Right atrium auricular region (tissue), 2 donors: ENCODE measurements around the gene PTK7. TPM values are rescaled to one million over a fixed set of nuclear protein-coding genes. Genes with fewer than 3 reads are reported as not detected.

Source experiments
- DNase-seq: peaks from one replicate; pipeline ENCODE4 v3.0.0-alpha.2; 2019; ENCODE audit warnings: low spot score
- H3K27ac ChIP-seq, 2 donors: fragments of 200-600 bp; sonication (generic); 1 replicate in 1 of 2; 2 replicates in 1 of 2; pipeline ENCODE4 v1.5.1; 2016 to 2019
- H3K27me3 ChIP-seq, 2 donors: fragments of 200-600 bp; sonication (generic); one replicate each; pipeline versions ENCODE4 v1.5.1 to v1.6.0; 2017 to 2019
- H3K36me3 ChIP-seq: fragments of 200-600 bp; sonication (generic); one replicate; pipeline ENCODE4 v1.5.1; 2016
- H3K4me1 ChIP-seq, 2 donors: fragments of 200-600 bp; sonication (generic); one replicate each; pipeline versions ENCODE4 v1.5.1 to v1.6.0; 2017 to 2019
- H3K4me3 ChIP-seq, 2 donors: fragments of 200-600 bp; sonication (generic); 1 replicate in 1 of 2; 2 replicates in 1 of 2; pipeline ENCODE4 v1.5.1; 2017 to 2019; ENCODE audit warnings: mild to moderate bottlenecking in 1 of 2, moderate library complexity in 1 of 2
- H3K9me3 ChIP-seq, 2 donors: fragments of 200-600 bp; sonication (generic); one replicate each; pipeline ENCODE4 v1.5.1; 2019
- total RNA-seq, 2 donors: library from RNA; depleted of rRNA; stranded (reverse); fragments of >200 nt; gene quantifications; one replicate each; pipeline ENCODE4 v1.1.0, GENCODE V29; 2016
- TF ChIP-seq, protein P1 (sequence below), 2 donors: fragments of 200-600 bp; sonication (generic); IDR thresholded peaks; one replicate each; pipeline ENCODE4 v1.5.1; 2019; ENCODE audit warnings: antibody characterized with exemption in 2 of 2

The PTK7 gene
- total RNA-seq, 2 donors from 2014 or later = 4.5 to 12.7 TPM

DNA sequence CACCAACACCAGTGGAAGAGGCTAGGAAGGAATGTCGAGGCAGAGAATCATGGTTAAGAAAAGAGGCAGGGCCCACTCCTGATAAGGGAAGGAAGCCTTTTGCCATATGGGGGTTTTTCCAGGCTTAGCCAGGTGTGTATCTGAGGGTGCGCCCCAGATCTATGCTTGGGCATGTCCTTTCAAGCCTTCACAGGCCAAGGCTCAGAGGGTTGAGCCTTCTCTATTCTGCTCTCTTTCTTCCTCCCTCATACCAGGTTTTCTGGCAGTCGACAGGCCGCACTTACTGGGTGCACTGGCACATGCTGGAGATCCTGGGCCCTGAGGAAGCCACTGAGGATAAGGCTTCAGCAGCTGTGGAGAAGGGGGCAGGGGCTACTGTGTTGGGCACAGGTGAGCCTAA, 110.6 kb downstream of the PTK7 start:
- Histone ChIP-seq H3K27ac (no peak overlapping the region), H3K27me3 (no peaks in the 10 kb centered on the region), H3K36me3 (peaks cover 40% of the 10 kb centered on the region), H3K4me3 (no peak overlapping the region), H3K4me1 (peaks cover 0 to 20% of the 10 kb centered on the region in 2 donors), H3K9me3 (no peaks in the 10 kb centered on the region)
- no peak for DNase-seq
- TF ChIP-seq, protein P1, sequence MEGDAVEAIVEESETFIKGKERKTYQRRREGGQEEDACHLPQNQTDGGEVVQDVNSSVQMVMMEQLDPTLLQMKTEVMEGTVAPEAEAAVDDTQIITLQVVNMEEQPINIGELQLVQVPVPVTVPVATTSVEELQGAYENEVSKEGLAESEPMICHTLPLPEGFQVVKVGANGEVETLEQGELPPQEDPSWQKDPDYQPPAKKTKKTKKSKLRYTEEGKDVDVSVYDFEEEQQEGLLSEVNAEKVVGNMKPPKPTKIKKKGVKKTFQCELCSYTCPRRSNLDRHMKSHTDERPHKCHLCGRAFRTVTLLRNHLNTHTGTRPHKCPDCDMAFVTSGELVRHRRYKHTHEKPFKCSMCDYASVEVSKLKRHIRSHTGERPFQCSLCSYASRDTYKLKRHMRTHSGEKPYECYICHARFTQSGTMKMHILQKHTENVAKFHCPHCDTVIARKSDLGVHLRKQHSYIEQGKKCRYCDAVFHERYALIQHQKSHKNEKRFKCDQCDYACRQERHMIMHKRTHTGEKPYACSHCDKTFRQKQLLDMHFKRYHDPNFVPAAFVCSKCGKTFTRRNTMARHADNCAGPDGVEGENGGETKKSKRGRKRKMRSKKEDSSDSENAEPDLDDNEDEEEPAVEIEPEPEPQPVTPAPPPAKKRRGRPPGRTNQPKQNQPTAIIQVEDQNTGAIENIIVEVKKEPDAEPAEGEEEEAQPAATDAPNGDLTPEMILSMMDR (IDR thresholded peaks at IDR 0.05) = no peak

DNA sequence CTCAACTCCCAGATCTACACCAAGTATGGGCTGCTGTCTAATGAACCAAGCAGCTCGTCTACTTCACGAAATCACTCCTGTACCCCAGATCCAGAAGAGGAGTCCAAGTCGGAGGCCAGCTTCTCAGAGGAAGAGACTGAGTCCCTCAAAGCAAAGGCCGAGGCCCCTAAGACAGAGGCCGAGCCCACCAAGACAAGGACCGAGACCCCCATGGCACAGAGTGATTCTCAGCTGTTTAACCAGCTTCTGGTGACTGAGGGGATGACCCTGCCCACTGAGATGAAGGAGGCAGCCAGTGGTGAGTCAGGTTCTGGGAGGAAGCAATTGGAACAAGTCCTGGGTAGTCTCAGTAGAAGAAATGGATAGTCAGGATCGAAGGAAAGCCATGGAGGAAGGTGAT, 111.7 kb downstream of the PTK7 start:
- Histone ChIP-seq H3K27ac (no peak overlapping the region), H3K27me3 (no peaks in the 10 kb centered on the region), H3K4me3 (no peak overlapping the region), H3K9me3 (no peaks in the 10 kb centered on the region), H3K4me1 (peaks cover 0 to 14% of the 10 kb centered on the region in 2 donors), H3K36me3 (peaks cover 49% of the 10 kb centered on the region)
- no peak for DNase-seq
- TF ChIP-seq, protein P1 (IDR thresholded peaks at IDR 0.05) = no peak

DNA sequence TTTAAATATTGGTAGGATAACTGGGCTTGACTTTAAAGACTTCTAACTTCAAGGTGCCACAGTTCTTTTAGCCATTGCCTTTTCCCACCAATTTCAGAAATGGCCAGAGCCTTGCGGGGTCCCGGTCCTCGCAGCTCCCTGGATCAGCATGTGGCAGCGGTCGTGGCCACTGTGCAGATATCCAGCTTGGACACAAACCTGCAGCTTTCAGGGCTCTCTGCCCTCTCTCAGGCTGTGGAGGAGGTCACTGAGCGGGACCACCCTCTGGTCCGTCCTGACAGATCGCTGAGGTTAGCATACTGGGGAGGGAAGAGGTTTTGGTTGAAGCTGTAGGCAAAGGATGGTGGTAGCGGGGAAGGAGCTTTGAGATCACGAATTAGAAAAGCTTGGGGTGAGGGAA, 112.3 kb downstream of the PTK7 start:
- DNase-seq = no peak
- TF ChIP-seq, protein P1 (IDR thresholded peaks at IDR 0.05) = no peak
- Histone ChIP-seq H3K27ac (no peak overlapping the region), H3K36me3 (peaks cover 55% of the 10 kb centered on the region), H3K9me3 (no peaks in the 10 kb centered on the region), H3K4me1 (peaks cover 0 to 8% of the 10 kb centered on the region in 2 donors), H3K4me3 (no peak overlapping the region), H3K27me3 (no peaks in the 10 kb centered on the region)

DNA sequence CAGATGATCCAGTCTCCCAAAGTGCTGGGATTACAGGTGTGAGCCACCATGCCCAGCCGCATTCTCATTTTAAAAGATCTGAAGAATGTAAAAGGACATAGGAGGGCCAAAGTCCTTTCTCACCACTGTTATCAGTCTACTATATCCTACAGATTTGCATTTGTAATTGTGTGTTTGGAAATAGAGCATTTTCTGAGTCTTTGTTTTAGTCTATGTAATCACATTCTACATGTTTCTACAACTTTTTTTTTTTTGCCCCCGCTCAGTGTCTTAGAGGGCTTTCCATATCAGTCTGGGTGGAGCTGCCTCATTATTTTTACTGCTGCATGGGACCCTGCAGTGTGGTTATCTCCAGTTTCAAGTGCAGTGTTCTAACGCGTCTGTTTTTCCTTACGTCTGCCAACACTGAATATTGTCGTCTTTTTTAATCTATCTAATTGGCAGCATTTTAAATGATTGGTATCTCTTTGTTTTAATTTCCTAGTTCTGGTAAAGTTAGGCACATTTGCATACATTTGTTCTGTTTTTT, 113.7 kb downstream of the PTK7 start:
- peaks cover 0 to 7% of the 10 kb centered on the region in 2 donors for H3K4me1 ChIP-seq
- no peaks in the 10 kb centered on the region for H3K9me3 ChIP-seq
- H3K36me3 ChIP-seq = peaks cover 66% of the 10 kb centered on the region
- TF ChIP-seq, protein P1 (IDR thresholded peaks at IDR 0.05) = no peak
- DNase-seq = no peak
- no peak overlapping the region for H3K27ac ChIP-seq
- no peak overlapping the region for H3K4me3 ChIP-seq
- no peaks in the 10 kb centered on the region for H3K27me3 ChIP-seq

DNA sequence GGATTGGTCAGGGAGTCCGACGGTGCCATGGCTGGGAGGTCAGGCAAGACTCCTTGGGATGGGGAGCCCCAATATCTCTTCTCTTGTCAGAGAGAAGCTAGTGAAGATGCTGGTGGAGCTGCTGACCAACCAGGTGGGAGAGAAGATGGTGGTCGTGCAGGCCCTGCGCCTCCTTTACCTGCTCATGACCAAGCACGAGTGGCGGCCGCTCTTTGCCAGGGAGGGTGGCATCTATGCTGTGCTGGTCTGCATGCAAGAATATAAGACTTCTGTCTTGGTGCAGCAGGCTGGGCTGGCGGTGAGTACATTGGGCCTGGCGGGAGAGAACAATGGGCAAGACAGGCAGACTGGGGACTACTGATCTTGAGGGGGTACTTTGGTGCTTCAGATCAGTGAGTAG, 116.8 kb downstream of the PTK7 start:
- peaks cover 67% of the 10 kb centered on the region for H3K36me3 ChIP-seq
- TF ChIP-seq, protein P1 (IDR thresholded peaks at IDR 0.05) = no peak
- no peak overlapping the region for H3K4me3 ChIP-seq
- no peak for DNase-seq
- H3K4me1 ChIP-seq = peaks cover 0 to 7% of the 10 kb centered on the region in 2 donors
- H3K27me3 ChIP-seq = no peaks in the 10 kb centered on the region
- H3K9me3 ChIP-seq = no peaks in the 10 kb centered on the region
- H3K27ac ChIP-seq = no peak overlapping the region

DNA sequence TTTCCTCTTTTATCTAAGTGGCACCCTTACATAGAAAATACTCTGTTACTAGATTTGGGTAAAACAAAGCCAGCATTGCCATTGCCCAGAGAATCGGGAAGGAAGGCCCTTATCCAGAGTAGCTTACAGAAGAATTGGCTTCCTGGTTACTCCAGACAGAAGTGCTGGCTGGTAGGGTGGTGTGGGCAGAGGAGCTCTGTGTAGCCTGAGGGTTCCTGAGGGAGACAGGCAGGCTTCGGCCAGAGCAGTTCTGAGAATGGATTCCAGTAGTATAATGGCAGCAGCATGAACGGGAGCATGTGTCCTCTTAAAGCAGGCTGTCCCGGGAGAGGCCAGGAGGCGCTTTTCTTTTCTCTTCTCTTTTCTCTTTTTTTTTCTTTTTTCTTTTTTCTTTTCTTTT, 117.8 kb downstream of the PTK7 start:
- no peaks in the 10 kb centered on the region for H3K27me3 ChIP-seq
- H3K4me3 ChIP-seq = no peak overlapping the region
- H3K36me3 ChIP-seq = peaks cover 64% of the 10 kb centered on the region
- no peak for DNase-seq
- TF ChIP-seq, protein P1 (IDR thresholded peaks at IDR 0.05) = no peak
- no peak overlapping the region for H3K27ac ChIP-seq
- H3K4me1 ChIP-seq = peaks cover 0 to 7% of the 10 kb centered on the region in 2 donors
- H3K9me3 ChIP-seq = no peaks in the 10 kb centered on the region
